ENCODE data around the gene ZNF668. TPM values are rescaled to one million over a fixed set of nuclear protein-coding genes. Genes with fewer than 3 reads are reported as not detected.
A peak's percentile ranks its signal among the peaks of the same experiment; 100 is the strongest.
"Not testable (repeated sequence)": the region's sequence is repeated elsewhere in the genome, so short reads cannot be mapped to it uniquely, and the experiment has no call there.

Gene ZNF668
- total RNA-seq, 1 donor from 2014 or later, result 23.1 TPM

DNA sequence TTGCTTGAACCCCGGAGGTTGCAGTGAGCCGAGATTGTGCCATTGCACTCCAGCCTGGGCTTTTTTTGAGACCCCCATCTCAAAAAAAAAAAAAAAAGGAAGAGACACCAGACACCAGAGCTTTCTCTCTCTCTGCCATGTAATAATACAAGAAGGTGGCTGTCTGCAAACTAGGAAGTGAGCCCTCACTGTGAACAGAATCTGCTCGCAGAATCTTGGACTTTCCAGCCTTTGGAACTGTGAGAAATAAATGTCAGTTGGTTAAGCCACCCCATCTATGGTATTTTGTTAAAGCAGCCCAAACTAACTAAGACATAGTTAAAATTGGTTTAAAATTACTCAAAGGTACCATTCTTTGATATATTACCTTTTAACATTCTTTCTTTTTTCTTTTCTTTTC is 53.5 kb downstream of the ZNF668 start:
- Histone ChIP-seq H3K36me3 (ENCODE audit: control insufficient read depth, insufficient read depth, low read length) (no peaks in the 10 kb centered on the region), H3K27me3 (ENCODE audit: control insufficient read depth, insufficient read depth, low read length) (no peaks in the 10 kb centered on the region), H3K4me3 (ENCODE audit: low read depth, low read length) (no peak overlapping the region)
- DNase-seq (ENCODE audit: low read depth), result no peak
- TF ChIP-seq, protein P1, sequence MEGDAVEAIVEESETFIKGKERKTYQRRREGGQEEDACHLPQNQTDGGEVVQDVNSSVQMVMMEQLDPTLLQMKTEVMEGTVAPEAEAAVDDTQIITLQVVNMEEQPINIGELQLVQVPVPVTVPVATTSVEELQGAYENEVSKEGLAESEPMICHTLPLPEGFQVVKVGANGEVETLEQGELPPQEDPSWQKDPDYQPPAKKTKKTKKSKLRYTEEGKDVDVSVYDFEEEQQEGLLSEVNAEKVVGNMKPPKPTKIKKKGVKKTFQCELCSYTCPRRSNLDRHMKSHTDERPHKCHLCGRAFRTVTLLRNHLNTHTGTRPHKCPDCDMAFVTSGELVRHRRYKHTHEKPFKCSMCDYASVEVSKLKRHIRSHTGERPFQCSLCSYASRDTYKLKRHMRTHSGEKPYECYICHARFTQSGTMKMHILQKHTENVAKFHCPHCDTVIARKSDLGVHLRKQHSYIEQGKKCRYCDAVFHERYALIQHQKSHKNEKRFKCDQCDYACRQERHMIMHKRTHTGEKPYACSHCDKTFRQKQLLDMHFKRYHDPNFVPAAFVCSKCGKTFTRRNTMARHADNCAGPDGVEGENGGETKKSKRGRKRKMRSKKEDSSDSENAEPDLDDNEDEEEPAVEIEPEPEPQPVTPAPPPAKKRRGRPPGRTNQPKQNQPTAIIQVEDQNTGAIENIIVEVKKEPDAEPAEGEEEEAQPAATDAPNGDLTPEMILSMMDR (IDR thresholded peaks at IDR 0.05; ENCODE audit: insufficient read depth, low read length, poor library complexity, severe bottlenecking), result no peak

DNA sequence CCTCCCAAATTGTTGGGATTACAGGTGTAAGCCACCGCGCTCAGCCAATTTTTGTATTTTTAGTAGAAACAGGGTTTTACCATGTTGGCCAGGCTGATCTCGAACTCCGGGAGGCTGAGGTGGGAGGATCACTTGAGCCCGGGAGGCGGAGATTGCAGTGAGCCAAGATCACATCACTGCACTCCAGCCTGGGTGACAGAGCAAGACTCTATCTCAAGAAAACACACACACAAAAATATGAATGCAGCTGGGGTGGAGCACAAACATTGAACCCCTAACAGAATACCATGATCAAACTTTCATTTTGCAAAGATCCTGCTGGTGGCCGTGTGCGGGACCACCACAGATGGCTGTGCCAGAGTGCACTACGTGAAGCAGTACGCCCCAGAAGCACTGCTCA is 56.3 kb downstream of the ZNF668 start:
- H3K27me3 ChIP-seq (ENCODE audit: control insufficient read depth, insufficient read depth, low read length); H3K4me3 ChIP-seq (ENCODE audit: low read depth, low read length); DNase-seq (ENCODE audit: low read depth); H3K36me3 ChIP-seq (ENCODE audit: control insufficient read depth, insufficient read depth, low read length): not testable (repeated sequence)

DNA sequence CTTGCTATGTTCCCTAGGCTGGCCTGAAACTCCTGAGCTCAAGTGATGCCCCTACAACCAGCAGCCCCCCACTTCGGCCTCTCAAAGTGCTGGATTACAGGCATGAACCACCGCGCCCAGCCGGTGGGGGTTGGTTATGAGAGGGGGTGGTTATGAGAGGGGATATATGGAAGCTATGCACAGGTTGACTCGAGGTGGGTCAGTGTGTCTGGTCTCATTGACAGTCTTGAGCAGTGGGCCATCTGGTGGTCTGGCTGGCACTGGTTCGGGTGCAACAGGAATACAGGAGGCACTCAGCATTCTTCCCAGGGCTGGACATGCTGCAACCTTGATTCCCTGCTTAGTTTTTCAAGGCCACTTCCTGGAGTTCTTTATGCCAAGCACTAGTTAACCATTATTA is 58.0 kb downstream of the ZNF668 start:
- DNase-seq (ENCODE audit: low read depth), result no peak
- H3K27me3 ChIP-seq (ENCODE audit: control insufficient read depth, insufficient read depth, low read length), result peaks cover 11% of the 10 kb centered on the region
- TF ChIP-seq, protein P1 (IDR thresholded peaks at IDR 0.05; ENCODE audit: insufficient read depth, low read length, poor library complexity, severe bottlenecking), result peak; percentile 12
- H3K4me3 ChIP-seq (ENCODE audit: low read depth, low read length), result no peak overlapping the region
- no peaks in the 10 kb centered on the region for H3K36me3 ChIP-seq (ENCODE audit: control insufficient read depth, insufficient read depth, low read length)

DNA sequence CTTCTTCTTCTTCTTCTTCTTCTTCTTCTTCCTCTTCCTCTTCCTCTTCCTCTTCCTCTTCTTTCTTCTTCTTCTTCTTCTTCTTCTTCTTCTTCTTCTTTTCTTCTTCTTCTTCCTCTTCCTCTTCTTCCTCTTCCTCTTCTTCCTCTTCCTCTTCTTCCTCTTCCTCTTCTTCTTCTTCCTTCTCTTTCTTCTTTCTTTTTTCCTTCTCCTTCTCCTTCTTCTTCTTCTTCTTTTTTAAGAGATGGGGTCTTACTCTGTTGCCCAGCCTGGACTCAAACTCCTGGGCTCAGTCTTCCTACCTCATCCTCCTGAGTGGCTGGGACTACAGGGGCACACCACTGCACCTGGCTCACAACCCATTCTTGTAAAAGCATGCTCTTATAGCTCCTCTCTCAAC is 60.7 kb downstream of the ZNF668 start:
- not testable (repeated sequence) for H3K4me3 ChIP-seq (ENCODE audit: low read depth, low read length); H3K36me3 ChIP-seq (ENCODE audit: control insufficient read depth, insufficient read depth, low read length); DNase-seq (ENCODE audit: low read depth)
- peaks cover 12% of the 10 kb centered on the region for H3K27me3 ChIP-seq (ENCODE audit: control insufficient read depth, insufficient read depth, low read length)

DNA sequence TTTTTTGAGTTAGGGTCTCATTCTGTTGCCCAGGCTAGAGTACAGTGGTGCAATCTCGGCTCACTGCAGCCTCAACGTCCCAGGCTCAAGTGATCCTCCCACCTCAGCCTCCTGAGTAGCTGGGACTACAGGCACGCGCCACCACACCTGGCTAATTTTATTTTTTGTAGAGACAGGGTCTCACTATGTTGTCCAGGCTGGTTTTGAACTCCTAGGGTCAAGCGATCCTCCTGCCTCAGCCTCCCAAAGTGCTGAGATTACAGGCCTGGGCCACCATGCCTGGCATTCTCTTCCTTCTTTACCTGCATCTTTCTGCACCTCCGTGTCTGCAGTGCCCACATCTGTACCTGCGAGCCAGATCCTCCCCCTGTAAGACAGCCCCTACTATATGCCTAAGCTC is 62.2 kb downstream of the ZNF668 start:
- H3K36me3 ChIP-seq (ENCODE audit: control insufficient read depth, insufficient read depth, low read length), result not testable (repeated sequence)

More for the DNA sequence above, 62.2 kb downstream of the ZNF668 start:
- not testable (repeated sequence) for DNase-seq (ENCODE audit: low read depth); H3K4me3 ChIP-seq (ENCODE audit: low read depth, low read length)
- peaks cover 12% of the 10 kb centered on the region for H3K27me3 ChIP-seq (ENCODE audit: control insufficient read depth, insufficient read depth, low read length)

Other genes starting within 250 kb of the ZNF668 start
- gene BCL7C, start 180.2 kb downstream of the ZNF668 start, total RNA-seq, result 43.1 and 46.3 TPM in 2 replicates
- 1.4 and 2.1 TPM in 2 replicates for gene CTF1, start 177.6 kb downstream of the ZNF668 start, total RNA-seq
- 36.4 and 37.9 TPM in 2 replicates for gene FBXL19, start 150.7 kb downstream of the ZNF668 start, total RNA-seq
- gene ORAI3, start 125.2 kb downstream of the ZNF668 start, total RNA-seq, result 35.3 and 37.9 TPM in 2 replicates
- 7.2 TPM in 2 replicates for gene SETD1A, start 116.5 kb downstream of the ZNF668 start, total RNA-seq
- gene HSD3B7, start 89.0 kb downstream of the ZNF668 start, total RNA-seq, result 11.5 and 13.8 TPM in 2 replicates
- gene STX1B, start 63.6 kb downstream of the ZNF668 start, total RNA-seq, result 0.07 and 0.29 TPM in 2 replicates
- gene STX4, start 40.7 kb downstream of the ZNF668 start, total RNA-seq, result 26.3 and 28.0 TPM in 2 replicates
- 17.8 and 19.0 TPM in 2 replicates for gene ZNF646, start 182 bp upstream of the ZNF668 start, total RNA-seq
- 1.6 and 2.1 TPM in 2 replicates for gene PRSS53, start 14.7 kb upstream of the ZNF668 start, total RNA-seq
- 123 and 139 TPM in 2 replicates for gene VKORC1, start 20.6 kb upstream of the ZNF668 start, total RNA-seq
- 50.9 and 59.6 TPM in 2 replicates for gene BCKDK, start 34.1 kb upstream of the ZNF668 start, total RNA-seq
- 48.7 and 54.9 TPM in 2 replicates for gene KAT8, start 43.4 kb upstream of the ZNF668 start, total RNA-seq
- 146 and 169 TPM in 2 replicates for gene PRSS8, start 61.5 kb upstream of the ZNF668 start, total RNA-seq
- 0.55 and 1.5 TPM in 2 replicates for gene PRSS36, start 75.8 kb upstream of the ZNF668 start, total RNA-seq
- gene FUS, start 105.9 kb upstream of the ZNF668 start, total RNA-seq, result 71.9 and 83.1 TPM in 2 replicates
- gene PYCARD, start 128.5 kb upstream of the ZNF668 start, total RNA-seq, result 38.5 and 38.6 TPM in 2 replicates
- gene TRIM72, start 139.9 kb upstream of the ZNF668 start, total RNA-seq, result not detected in 2 replicates
- not detected in 2 replicates for gene PYDC1, start 142.9 kb upstream of the ZNF668 start, total RNA-seq
- gene ITGAM, start 185.7 kb upstream of the ZNF668 start, total RNA-seq, result 0.21 and 0.82 TPM in 2 replicates

Data from kidney epithelial cell (primary cell).